Measurements from ENCODE around the gene COPE. TPM values are rescaled to one million over a fixed set of nuclear protein-coding genes. Genes with fewer than 3 reads are reported as not detected.

The COPE gene
- total and polyA plus RNA-seq, 2 of the 8 experiments (the other 6 are each of a cell fraction or from before 2014, with no cell fraction given), result 178 to 356 TPM

DNA sequence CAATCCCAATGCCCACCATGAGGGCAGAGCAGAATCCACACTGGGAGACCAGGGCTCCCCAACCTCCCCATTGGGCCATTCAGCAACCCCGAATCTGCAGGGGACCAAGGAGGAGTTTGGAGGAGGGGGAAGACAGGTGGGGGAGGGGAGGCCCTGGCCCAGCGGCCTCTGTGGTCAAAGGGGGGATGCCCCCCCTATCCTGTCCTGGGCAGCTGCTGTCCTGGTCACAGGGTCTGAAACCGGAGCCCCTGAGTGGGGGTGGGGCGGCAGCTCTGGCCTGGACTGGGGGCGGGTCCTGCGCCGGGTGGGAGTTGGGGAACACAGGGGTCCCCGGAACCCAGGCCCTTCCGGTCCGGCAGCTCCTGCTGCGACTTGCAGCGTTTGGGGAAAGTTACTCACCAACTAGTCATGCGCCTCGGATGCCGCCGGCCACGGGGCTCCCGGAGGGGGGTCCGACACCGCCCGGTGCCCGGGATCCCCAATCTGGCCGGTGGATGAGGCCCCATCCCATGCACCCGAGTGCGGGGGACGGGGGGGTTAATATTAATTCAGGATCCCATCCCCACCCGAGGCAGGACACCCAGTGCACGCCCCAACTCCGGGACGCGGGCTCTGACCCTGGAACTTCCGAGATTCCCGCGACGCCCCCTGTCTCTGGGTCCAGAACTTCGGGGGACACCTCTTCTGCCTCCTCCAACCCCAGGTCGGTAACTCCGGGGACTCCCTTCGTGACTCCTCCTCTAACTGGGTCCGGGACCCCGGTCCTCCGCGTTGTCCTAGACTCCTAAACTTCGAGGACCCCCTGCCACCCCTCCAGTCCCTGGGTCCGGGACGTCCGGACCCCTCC lies 21.0 kb upstream of the COPE start:
- Histone ChIP-seq H4K5ac (ENCODE audit: insufficient read length, low read depth, low read length) (peak overlapping the region; percentile 91), H3K9ac (replicated peaks in 1 of 4; ENCODE audit: extremely low read depth in 1 of 4, low read depth in 3 of 4, low read length in 3 of 4) (peak overlapping the region in 3 of 4 experiments; percentile 1 to 48 (median 48); a peak in 4 of 7 replicates), H2BK5ac (ENCODE audit: low read depth, low read length) (peak overlapping the region; percentile 15; the same call in 1 of the 2 replicates), H3K23me2 (ENCODE audit: low read depth, low read length) (peaks cover 10% of the 10 kb centered on the region; the same call in 1 of the 2 replicates), H3K18ac (ENCODE audit: extremely low read depth, low read length) (peak overlapping the region; percentile 85), H3K4me3 (ENCODE audit: extremely low read depth in 1 of 4, insufficient read depth in 2 of 4, low read depth in 3 of 4, low read length in 4 of 4) (peak overlapping the region; percentile 45 to 77 (median 66)), H4K91ac (replicated peaks; ENCODE audit: insufficient read length, low read length) (peak overlapping the region; percentile 65), H3K4ac (replicated peaks; ENCODE audit: insufficient read length, low read depth, low read length) (peak overlapping the region; percentile 98), H3K79me1 (ENCODE audit: low read depth, low read length) (peaks cover 3% of the 10 kb centered on the region; the same call in 1 of the 2 replicates), H3K4me2 (ENCODE audit: insufficient read depth in 1 of 2, low read depth in 2 of 2, low read length in 2 of 2) (peak overlapping the region; percentile 70 to 80), H2BK20ac (ENCODE audit: low read length) (no peak overlapping the region), H3K56ac (replicated peaks; ENCODE audit: insufficient read length, low read depth, low read length) (peak overlapping the region; percentile 39), H2AK5ac (ENCODE audit: low read depth, low read length) (no peak overlapping the region), H3K27ac (ENCODE audit: low read depth, low read length) (no peak overlapping the region), H3K36me3 (ENCODE audit: control insufficient read depth in 2 of 4, insufficient read depth in 4 of 4, low read length in 3 of 4) (peaks cover 2 to 15% (median 4%) of the 10 kb centered on the region in 4 experiments; a peak in 4 of 8 replicates), H3K23ac (ENCODE audit: insufficient read length) (no peak overlapping the region), H4K20me1 (replicated peaks in 1 of 2; ENCODE audit: control insufficient read depth in 1 of 2, insufficient read depth in 2 of 2, low read length in 2 of 2) (peaks cover 1 to 2% of the 10 kb centered on the region in 2 experiments), H2AFZ (ENCODE audit: low read length) (no peak overlapping the region), H2BK120ac (replicated peaks; ENCODE audit: low read depth, low read length) (peak overlapping the region; percentile 50), H4K8ac (ENCODE audit: extremely low read depth, insufficient read depth, low read length) (peak overlapping the region; percentile 35), H3K4me1 (replicated peaks in 1 of 4; ENCODE audit: control insufficient read depth in 3 of 4, insufficient read depth in 4 of 4, low read length in 3 of 4) (peaks cover 5 to 18% (median 9%) of the 10 kb centered on the region in 4 experiments), H2BK15ac (ENCODE audit: low read length) (no peak overlapping the region), H3K14ac (ENCODE audit: insufficient read length) (no peak overlapping the region), H3K9me3 (ENCODE audit: insufficient read depth in 2 of 2, low read depth in 1 of 2, low read length in 1 of 2) (no peaks in the 10 kb centered on the region), H3K27me3 (replicated peaks in 1 of 4; ENCODE audit: control insufficient read depth in 3 of 4, extremely low read depth in 1 of 4, insufficient read depth in 3 of 4, low read length in 3 of 4) (no peaks in the 10 kb centered on the region), H2BK12ac (ENCODE audit: low read depth, low read length) (no peak overlapping the region; the same call in 1 of the 2 replicates), H3K79me2 (ENCODE audit: control insufficient read depth in 1 of 2, insufficient read depth in 2 of 2, low read length in 2 of 2) (peaks cover 0 to 5% of the 10 kb centered on the region in 2 experiments; a peak in 1 of 4 replicates)
- FAIRE-seq (no peak), DNase-seq (ENCODE audit: low read depth in 1 of 2, low spot score in 2 of 2) (peak; percentile 47 to 88)
- 0% methylated on average over 29 of the region's 47 CpGs; no CpG with 5 or more reads in 1 of the 2 experiments for WGBS, 2 experiments (ENCODE audit: extremely low coverage in 1 of 2, insufficient coverage in 1 of 2, insufficient read length in 1 of 2, insufficient replicate concordance in 2 of 2, low coverage in 1 of 2, low lambda C conversion rate in 2 of 2, missing lambda C conversion rate in 1 of 2)
- ChIA-PET CTCF (ENCODE audit: partially characterized antibody) (interaction anchor here (0.6 to 1.5 kb wide), 7 partner anchors 8 to 522 kb away, joined by 3 to 6 read pairs (median 3); no protein-coding TSS in a partner anchor), POLR2A (ENCODE audit: partially characterized antibody) (interaction anchor here (0.8 to 2.2 kb wide), 13 partner anchors 8 to 59 kb away, joined by 3 to 18 read pairs (median 5); partner anchors contain the start of genes COPE and DDX49)
- TF ChIP-seq TEAD4 (IDR thresholded peaks at IDR 0.05; ENCODE audit: low read depth, low read length) (no peak), SIRT6 (IDR thresholded peaks at IDR 0.05; ENCODE audit: low read length) (no peak), NRF1 (IDR thresholded peaks at IDR 0.05; ENCODE audit: low read depth, low read length) (no peak), RAD21 (IDR thresholded peaks at IDR 0.05 in 1 of 2, conservative IDR thresholded peaks at IDR 0.05 in 1 of 2; ENCODE audit: low read depth in 2 of 2, low read length in 2 of 2) (no peak), SP4 (IDR thresholded peaks at IDR 0.05; ENCODE audit: low read length) (no peak), GTF2F1 (IDR thresholded peaks at IDR 0.05; ENCODE audit: borderline replicate concordance, low read depth, low read length) (no peak), PHF8 (conservative IDR thresholded peaks at IDR 0.05; ENCODE audit: low read depth, low read length) (peak; percentile 18)
- TF ChIP-seq, protein P1, sequence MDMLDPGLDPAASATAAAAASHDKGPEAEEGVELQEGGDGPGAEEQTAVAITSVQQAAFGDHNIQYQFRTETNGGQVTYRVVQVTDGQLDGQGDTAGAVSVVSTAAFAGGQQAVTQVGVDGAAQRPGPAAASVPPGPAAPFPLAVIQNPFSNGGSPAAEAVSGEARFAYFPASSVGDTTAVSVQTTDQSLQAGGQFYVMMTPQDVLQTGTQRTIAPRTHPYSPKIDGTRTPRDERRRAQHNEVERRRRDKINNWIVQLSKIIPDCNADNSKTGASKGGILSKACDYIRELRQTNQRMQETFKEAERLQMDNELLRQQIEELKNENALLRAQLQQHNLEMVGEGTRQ (IDR thresholded peaks at IDR 0.05; ENCODE audit: low read length), result no peak
- TF ChIP-seq, protein P2, sequence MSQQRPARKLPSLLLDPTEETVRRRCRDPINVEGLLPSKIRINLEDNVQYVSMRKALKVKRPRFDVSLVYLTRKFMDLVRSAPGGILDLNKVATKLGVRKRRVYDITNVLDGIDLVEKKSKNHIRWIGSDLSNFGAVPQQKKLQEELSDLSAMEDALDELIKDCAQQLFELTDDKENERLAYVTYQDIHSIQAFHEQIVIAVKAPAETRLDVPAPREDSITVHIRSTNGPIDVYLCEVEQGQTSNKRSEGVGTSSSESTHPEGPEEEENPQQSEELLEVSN (IDR thresholded peaks at IDR 0.05), result no peak; the same call in 1 of the 2 replicates
